HG03066 (cell line): Measurements from ENCODE around the gene MAP2.
A peak's percentile ranks its signal among the peaks of the same experiment; 100 is the strongest.

Experiments used
- ATAC-seq: cut with Tn5 transposase; IDR thresholded peaks from one replicate; pipeline ENCODE4 v1.9.1; 2021; ENCODE audit warnings: low read depth; ENCODE audit not compliant: unreplicated experiment

The MAP2 gene

GRCh38 chr2:209423562-209424198 is at the start of gene MAP2:
MAP2 (plus strand) TSS chr2:209424047; CDS start chr2:209653171, 229,124 bp downstream.
- peak; percentile 96 for ATAC-seq

GRCh38 chr2:209376686-209377085 is 47.2 kb upstream of the MAP2 start:
- ATAC-seq = no peak

- ATAC-seq = peak; percentile 99
Measured at GRCh38 chr2:209380293-209380692, 43.6 kb upstream of the MAP2 start.

- ATAC-seq = no peak
Measured at GRCh38 chr2:209381091-209381490, 42.8 kb upstream of the MAP2 start.

- no peak for ATAC-seq
Measured at GRCh38 chr2:209382775-209383174, 41.1 kb upstream of the MAP2 start.

GRCh38 chr2:209383212-209383611 is 40.6 kb upstream of the MAP2 start:
- no peak for ATAC-seq

- ATAC-seq = no peak
Measured at GRCh38 chr2:209387389-209387788, 36.5 kb upstream of the MAP2 start.

- no peak for ATAC-seq
Measured at GRCh38 chr2:209388446-209389037, 35.3 kb upstream of the MAP2 start.

GRCh38 chr2:209389171-209389618 is 34.7 kb upstream of the MAP2 start:
- ATAC-seq = no peak

- no peak for ATAC-seq
Measured at GRCh38 chr2:209390839-209391238, 33.0 kb upstream of the MAP2 start.

GRCh38 chr2:209391776-209392401 is 32.0 kb upstream of the MAP2 start:
- no peak for ATAC-seq

GRCh38 chr2:209395229-209395628 is 28.6 kb upstream of the MAP2 start:
- ATAC-seq = no peak

GRCh38 chr2:209395652-209396051 is 28.2 kb upstream of the MAP2 start:
- ATAC-seq = no peak

- no peak for ATAC-seq
Measured at GRCh38 chr2:209398463-209398862, 25.4 kb upstream of the MAP2 start.

- no peak for ATAC-seq
Measured at GRCh38 chr2:209401788-209402187, 22.1 kb upstream of the MAP2 start.

- ATAC-seq = no peak
Measured at GRCh38 chr2:209411296-209411695, 12.6 kb upstream of the MAP2 start.

GRCh38 chr2:209411718-209412117 is 12.1 kb upstream of the MAP2 start:
- ATAC-seq = no peak

GRCh38 chr2:209413311-209414014 is 10.4 kb upstream of the MAP2 start:
- ATAC-seq = no peak

- no peak for ATAC-seq
Measured at GRCh38 chr2:209416913-209417312, 6.9 kb upstream of the MAP2 start.

GRCh38 chr2:209422191-209422754 is 1.6 kb upstream of the MAP2 start:
- no peak for ATAC-seq

- ATAC-seq = peak; percentile 14
Measured at GRCh38 chr2:209424199-209424701, 403 bp downstream of the MAP2 start.
